Peyer's patch (tissue), 4 donors: Measurements from ENCODE around the gene MYO9B.

Experiments used
- POLR2A ChIP-seq, 2 donors: fragments of 450-650 bp; IDR thresholded peaks; one replicate each; pipeline ENCODE4 v1.5.1; 2017; ENCODE audit warnings: antibody characterized with exemption in 2 of 2, mild to moderate bottlenecking in 2 of 2, moderate library complexity in 2 of 2
- TF ChIP-seq, protein P1 (sequence below), 6 experiments: fragments of 450-650 bp in 4 of 6; fragments of 200-600 bp in 2 of 6; sonication (generic) in 1 of 6; IDR thresholded peaks; one replicate each; pipeline ENCODE4 v1.5.1; 2017 to 2019; ENCODE audit warnings: antibody characterized with exemption in 6 of 6, mild to moderate bottlenecking in 3 of 6, moderate library complexity in 1 of 6

DNA sequence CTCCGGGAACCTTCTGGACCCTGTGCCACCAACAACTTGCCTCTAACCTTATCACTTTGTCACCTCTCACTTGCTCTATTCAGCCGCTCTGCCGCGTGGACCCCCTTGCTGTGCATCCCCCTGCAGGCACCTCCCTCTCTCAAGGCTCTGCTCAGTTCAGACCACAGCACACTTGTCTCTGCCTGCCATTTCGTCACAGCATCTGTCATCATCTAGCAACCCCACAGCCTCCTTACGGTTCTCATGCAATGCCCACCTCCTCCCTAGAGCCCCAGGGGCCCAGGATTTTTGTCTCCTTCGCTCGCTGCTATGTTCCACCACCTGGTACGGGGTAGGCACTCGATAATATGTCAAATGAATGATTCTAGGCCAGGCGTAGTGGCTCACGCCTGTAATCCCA is 5.2 kb upstream of the MYO9B start:
- TF ChIP-seq, protein P1, sequence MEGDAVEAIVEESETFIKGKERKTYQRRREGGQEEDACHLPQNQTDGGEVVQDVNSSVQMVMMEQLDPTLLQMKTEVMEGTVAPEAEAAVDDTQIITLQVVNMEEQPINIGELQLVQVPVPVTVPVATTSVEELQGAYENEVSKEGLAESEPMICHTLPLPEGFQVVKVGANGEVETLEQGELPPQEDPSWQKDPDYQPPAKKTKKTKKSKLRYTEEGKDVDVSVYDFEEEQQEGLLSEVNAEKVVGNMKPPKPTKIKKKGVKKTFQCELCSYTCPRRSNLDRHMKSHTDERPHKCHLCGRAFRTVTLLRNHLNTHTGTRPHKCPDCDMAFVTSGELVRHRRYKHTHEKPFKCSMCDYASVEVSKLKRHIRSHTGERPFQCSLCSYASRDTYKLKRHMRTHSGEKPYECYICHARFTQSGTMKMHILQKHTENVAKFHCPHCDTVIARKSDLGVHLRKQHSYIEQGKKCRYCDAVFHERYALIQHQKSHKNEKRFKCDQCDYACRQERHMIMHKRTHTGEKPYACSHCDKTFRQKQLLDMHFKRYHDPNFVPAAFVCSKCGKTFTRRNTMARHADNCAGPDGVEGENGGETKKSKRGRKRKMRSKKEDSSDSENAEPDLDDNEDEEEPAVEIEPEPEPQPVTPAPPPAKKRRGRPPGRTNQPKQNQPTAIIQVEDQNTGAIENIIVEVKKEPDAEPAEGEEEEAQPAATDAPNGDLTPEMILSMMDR (IDR thresholded peaks at IDR 0.05), result no peak
- TF ChIP-seq POLR2A (IDR thresholded peaks at IDR 0.05), result no peak
